Aorta (tissue), 5 donors: ENCODE data around the gene POPDC3. TPM values are rescaled to one million over a fixed set of nuclear protein-coding genes. Genes with fewer than 3 reads are reported as not detected.
"Not testable (repeated sequence)": the region's sequence is repeated elsewhere in the genome, so short reads cannot be mapped to it uniquely, and the experiment has no call there.

Experiments used
- ATAC-seq: fragments of 200-7000 bp; cut with Tn5 transposase; one replicate; pipeline ENCODE4 v1.9.1; 2022; ENCODE audit warnings: moderate library complexity; ENCODE audit not compliant: low FRiP score
- DNase-seq, 2 donors: peaks; one replicate each; pipeline ENCODE4 v3.0.0-alpha.2; 2020
- H3K27ac ChIP-seq, 2 donors: one replicate each; pipeline ENCODE4 v1.5.1; 2013; ENCODE audit warnings: low read length in 2 of 2, mild to moderate bottlenecking in 2 of 2, moderate library complexity in 2 of 2, control low read depth in 1 of 2, inconsistent platforms in 1 of 2, low read depth in 1 of 2
- H3K27me3 ChIP-seq, 2 donors: one replicate each; pipeline ENCODE4 v1.6.1; 2013; ENCODE audit warnings: control low read depth in 1 of 2, low read length in 1 of 2, mild to moderate bottlenecking in 1 of 2, moderate library complexity in 1 of 2; ENCODE audit not compliant: insufficient read depth in 2 of 2, control insufficient read depth in 1 of 2
- H3K36me3 ChIP-seq, 2 donors: one replicate each; pipeline ENCODE4 v1.6.1; 2013; ENCODE audit warnings: control low read depth in 1 of 2, low read length in 1 of 2, mild to moderate bottlenecking in 1 of 2; ENCODE audit not compliant: insufficient read depth in 2 of 2, control insufficient read depth in 1 of 2
- H3K4me1 ChIP-seq, 2 donors: one replicate each; pipeline ENCODE4 v1.6.1; 2013; ENCODE audit warnings: low read length in 2 of 2, control low read depth in 1 of 2, mild to moderate bottlenecking in 1 of 2, moderate library complexity in 1 of 2; ENCODE audit not compliant: insufficient read depth in 2 of 2, control insufficient read depth in 1 of 2
- H3K4me3 ChIP-seq, 2 donors: one replicate each; pipeline ENCODE4 v1.5.1; 2013; ENCODE audit warnings: low read length in 2 of 2, control low read depth in 1 of 2, mild to moderate bottlenecking in 1 of 2
- H3K9me3 ChIP-seq: one replicate; pipeline ENCODE4 v1.6.1; 2013; ENCODE audit warnings: mild to moderate bottlenecking, low read length; ENCODE audit not compliant: control insufficient read depth
- whole genome bisulfite sequencing, 2 donors: extraction: QIAGEN DNeasy Blood & Tissue Kit; methylation state at CpG; one replicate each; pipeline ENCODE4 v1.1.7; 2013; 5-methylcytosine and 5-hydroxymethylcytosine counted together
- intact Hi-C, 2 donors: fragments of 100-400 bp; cut with DNase I; formaldehyde crosslinking; loops; one replicate each; pipeline versions ENCODE4 v1.14.2 to v1.15.0; 2022
- long read RNA-seq, 2 donors: library from polyadenylated mRNA; unstranded; transcript quantifications; one replicate each; pipeline ENCODE4 v2.0.0, GENCODE V29; 2020 to 2021
- polyA plus RNA-seq, 2 donors: library from polyadenylated mRNA; stranded (reverse); fragments of 200-250 nt; gene quantifications; one replicate each; pipeline ENCODE4 v1.2.3, GENCODE V29; 2013
- total RNA-seq, 2 donors: library from RNA; stranded (reverse); fragmentation: NEBNext Ultra II Directional; extraction: Animal tissue kit (Norgen Biotek cat#: 25700); gene quantifications; one replicate each; pipeline ENCODE4 v1.2.1, GENCODE V29; 2021
- donor health status: healthy with polysubstance abuse.
- donor health status: Bipolar disorder and iron deficiency.
- donor health status: DM: no; HTN: no; CAD: no.
- donor health status: DM: no; HTN: no; CAD: no.
- donor health status: DM: yes; HTN: yes; CAD: no.

The POPDC3 gene
- total RNA-seq: not detected
- under 1 TPM in 1 of 2 donors, not detected in 1; 0.38 TPM for polyA plus RNA-seq
- long read RNA-seq, donor 1: 0 reads
- long read RNA-seq, donor 2: 0 reads

GRCh38 chr6:105179244-105180065, at the start of gene POPDC3:
Gene POPDC3, minus strand, starts transcription at chr6:105180014. Its CDS starts 18,105 bp downstream, at chr6:105161909.
- 3 to 8% methylated on average over 47 to 90 of the region's 90 CpGs for WGBS, 2 donors
- intact Hi-C loops: no loop called here
- Histone ChIP-seq H3K9me3 (no peaks in the 10 kb centered on the region), H3K36me3 (no peaks in the 10 kb centered on the region), H3K27ac (no peak within 1 kb of the TSS), H3K4me3 (peak within 1 kb of the TSS; percentile 15 to 67), H3K27me3 (no peaks in the 10 kb centered on the region), H3K4me1 (no peaks in the 10 kb centered on the region)
- ATAC-seq: peak; percentile 22
- no peak for DNase-seq

DNA sequence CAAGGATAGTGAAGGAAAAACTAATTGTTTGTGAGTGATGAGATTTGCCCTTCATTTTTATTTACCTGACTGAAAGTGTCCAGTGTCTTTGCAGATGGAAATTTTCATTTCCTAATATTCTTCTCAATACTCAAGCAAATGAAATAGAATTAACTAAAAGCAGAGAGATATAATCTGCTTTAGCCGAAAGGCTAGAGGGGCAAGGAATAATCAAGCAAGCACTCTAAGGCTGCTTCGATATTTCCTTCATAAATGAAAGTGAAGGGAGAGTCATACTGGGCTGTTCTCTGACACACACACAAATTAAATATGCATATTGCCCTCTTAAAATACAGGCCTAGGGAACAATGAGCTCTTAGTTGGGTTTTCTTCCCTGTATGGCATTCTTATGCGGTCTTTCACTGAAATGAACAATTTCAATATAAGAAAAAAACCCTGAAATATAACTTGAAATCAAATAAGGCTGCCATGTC, 47.5 kb upstream of the POPDC3 start:
- WGBS, 2 donors: 65 to 66% methylated on average over 3 of the region's 3 CpGs
- no peaks in the 10 kb centered on the region for H3K27me3 ChIP-seq
- DNase-seq (no peak), ATAC-seq (no peak)
- no peak overlapping the region for H3K4me3 ChIP-seq
- no peaks in the 10 kb centered on the region for H3K4me1 ChIP-seq
- no peaks in the 10 kb centered on the region for H3K9me3 ChIP-seq
- no peaks in the 10 kb centered on the region for H3K36me3 ChIP-seq
- intact Hi-C loops: no loop called here
- no peak overlapping the region for H3K27ac ChIP-seq

GRCh38 chr6:105226598-105227294, 46.9 kb upstream of the POPDC3 start:
- DNase-seq (no peak), ATAC-seq (no peak)
- intact Hi-C loops: no loop called here
- H3K27ac ChIP-seq: no peak overlapping the region
- H3K9me3 ChIP-seq: no peaks in the 10 kb centered on the region
- no peaks in the 10 kb centered on the region for H3K4me1 ChIP-seq
- no peaks in the 10 kb centered on the region for H3K27me3 ChIP-seq
- 8 to 21% methylated on average over 7 of the region's 7 CpGs for WGBS, 2 donors
- H3K36me3 ChIP-seq: no peaks in the 10 kb centered on the region
- H3K4me3 ChIP-seq: no peak overlapping the region

DNA sequence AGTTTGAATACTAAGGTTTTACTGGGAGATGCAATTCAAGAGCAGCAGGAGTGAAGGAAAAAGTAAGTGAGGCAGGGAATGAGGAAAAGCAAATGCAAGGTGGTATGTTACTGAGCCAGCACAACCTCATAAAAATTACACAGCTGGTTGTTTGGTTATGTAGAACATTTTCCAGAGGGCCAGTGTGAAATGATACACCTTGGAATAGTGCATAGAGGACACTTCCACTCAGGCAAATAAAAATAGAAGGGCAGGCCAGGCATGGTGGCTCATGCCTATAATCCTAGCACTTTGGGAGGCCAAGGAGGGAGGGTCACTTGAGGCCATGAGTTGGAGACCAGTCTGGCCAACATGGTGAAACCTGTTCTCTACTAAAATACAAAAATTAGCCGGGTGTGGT, 43.4 kb upstream of the POPDC3 start:
- Histone ChIP-seq H3K36me3 (no peaks in the 10 kb centered on the region), H3K4me1 (no peaks in the 10 kb centered on the region), H3K27me3 (no peaks in the 10 kb centered on the region), H3K4me3 (no peak overlapping the region), H3K9me3 (no peaks in the 10 kb centered on the region), H3K27ac (no peak overlapping the region)
- ATAC-seq (no peak), DNase-seq (no peak)
- WGBS, 2 donors: 93 to 98% methylated on average over 1 of the region's 1 CpG
- intact Hi-C loops: no loop called here

- H3K27ac ChIP-seq, intact Hi-C loops, H3K27me3 ChIP-seq, H3K36me3 ChIP-seq, H3K4me3 ChIP-seq, ATAC-seq, H3K9me3 ChIP-seq, H3K4me1 ChIP-seq, DNase-seq: not testable (repeated sequence)
- 97 to 98% methylated on average over 2 of the region's 2 CpGs for WGBS, 2 donors
These were observed 41.4 kb upstream of the POPDC3 start for GRCh38 chr6:105221219-105221618.

GRCh38 chr6:105220186-105220585, 40.4 kb upstream of the POPDC3 start:
- ATAC-seq: no peak
- no peaks in the 10 kb centered on the region for H3K27me3 ChIP-seq
- H3K36me3 ChIP-seq: no peaks in the 10 kb centered on the region
- H3K27ac ChIP-seq: no peak overlapping the region
- no peaks in the 10 kb centered on the region for H3K9me3 ChIP-seq
- H3K4me1 ChIP-seq: no peaks in the 10 kb centered on the region
- 92 to 94% methylated on average over 5 of the region's 5 CpGs for WGBS, 2 donors
- H3K4me3 ChIP-seq: no peak overlapping the region
- no peak for DNase-seq
- intact Hi-C loops: no loop called here

- DNase-seq, H3K4me3 ChIP-seq, H3K4me1 ChIP-seq, ATAC-seq, H3K36me3 ChIP-seq, H3K27me3 ChIP-seq, H3K9me3 ChIP-seq, intact Hi-C loops, H3K27ac ChIP-seq: not testable (repeated sequence)
- WGBS, 2 donors: 93 to 94% methylated on average over 9 of the region's 9 CpGs
These were observed 39.4 kb upstream of the POPDC3 start for GRCh38 chr6:105219218-105219617.

GRCh38 chr6:105215506-105215905, 35.7 kb upstream of the POPDC3 start:
- Histone ChIP-seq H3K4me1 (no peaks in the 10 kb centered on the region), H3K27me3 (no peaks in the 10 kb centered on the region), H3K27ac (no peak overlapping the region), H3K9me3 (no peaks in the 10 kb centered on the region), H3K36me3 (no peaks in the 10 kb centered on the region), H3K4me3 (no peak overlapping the region)
- intact Hi-C loops: no loop called here
- ATAC-seq (no peak), DNase-seq (no peak)
- 89 to 96% methylated on average over 3 of the region's 3 CpGs for WGBS, 2 donors

- ATAC-seq: no peak
- intact Hi-C loops: no loop called here
- Histone ChIP-seq H3K27me3 (no peaks in the 10 kb centered on the region), H3K9me3 (no peaks in the 10 kb centered on the region), H3K36me3 (no peaks in the 10 kb centered on the region), H3K4me1 (no peaks in the 10 kb centered on the region), H3K4me3 (no peak overlapping the region), H3K27ac (no peak overlapping the region)
- no peak for DNase-seq
These were observed 34.9 kb upstream of the POPDC3 start for GRCh38 chr6:105214668-105215067.
